ENCODE measurements around the gene ABCG2.

ABCG2 gene

GRCh38 chr4:88138561-88138960 lies 19.9 kb downstream of the ABCG2 start:
- Histone ChIP-seq H3K27me3 (ENCODE audit: insufficient read depth, low read depth) (no peaks in the 10 kb centered on the region), H2AFZ (ENCODE audit: low read depth) (no peak overlapping the region), H3K27ac (no peak overlapping the region), H3K36me3 (ENCODE audit: insufficient read depth) (no peaks in the 10 kb centered on the region), H3K4me1 (ENCODE audit: low read depth, poor library complexity, severe bottlenecking) (no peaks in the 10 kb centered on the region), H3K79me2 (ENCODE audit: insufficient read depth, low read depth) (no peaks in the 10 kb centered on the region), H3K4me3 (IDR thresholded peaks at IDR 0.05; ENCODE audit: insufficient read depth, low read depth, low read length) (no peak overlapping the region), H3K9ac (no peak overlapping the region), H4K20me1 (ENCODE audit: insufficient read depth) (no peaks in the 10 kb centered on the region), H3K4me2 (no peak overlapping the region)
- no peak for TF ChIP-seq CTCF (conservative IDR thresholded peaks at IDR 0.05; ENCODE audit: low read depth, low read length)

- H3K9ac ChIP-seq, result no peak overlapping the region
- H3K27ac ChIP-seq, result no peak overlapping the region
- H3K4me2 ChIP-seq, result no peak overlapping the region
- H4K20me1 ChIP-seq (ENCODE audit: insufficient read depth), result no peaks in the 10 kb centered on the region
- no peaks in the 10 kb centered on the region for H3K36me3 ChIP-seq (ENCODE audit: insufficient read depth)
- no peaks in the 10 kb centered on the region for H3K4me1 ChIP-seq (ENCODE audit: low read depth, poor library complexity, severe bottlenecking)
- H3K27me3 ChIP-seq (ENCODE audit: insufficient read depth, low read depth), result no peaks in the 10 kb centered on the region
- H3K79me2 ChIP-seq (ENCODE audit: insufficient read depth, low read depth), result no peaks in the 10 kb centered on the region
- H2AFZ ChIP-seq (ENCODE audit: low read depth), result no peak overlapping the region
- no peak overlapping the region for H3K4me3 ChIP-seq (IDR thresholded peaks at IDR 0.05; ENCODE audit: insufficient read depth, low read depth, low read length)
- TF ChIP-seq CTCF (conservative IDR thresholded peaks at IDR 0.05; ENCODE audit: low read depth, low read length), result no peak
Observed at GRCh38 chr4:88137112-88137511, 21.3 kb downstream of the ABCG2 start.

DNA sequence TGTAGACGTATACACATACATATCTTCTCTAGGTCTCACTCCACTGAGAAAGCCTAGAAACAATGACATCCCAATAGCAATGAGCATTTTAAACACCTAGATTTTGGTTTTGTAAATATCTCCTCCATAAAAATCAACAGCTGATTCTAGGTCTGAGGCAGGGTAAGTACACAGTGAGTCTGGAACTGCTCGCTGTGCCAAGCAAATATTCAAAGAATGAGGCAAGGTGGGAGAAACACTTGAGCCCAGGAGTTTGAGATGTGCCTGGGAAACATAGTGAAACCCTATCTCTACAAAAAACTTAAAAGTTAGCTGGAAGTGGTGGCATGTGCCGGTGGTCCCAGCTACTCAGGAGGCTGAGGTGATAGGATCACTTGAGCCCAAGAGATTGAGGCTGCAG lies 22.2 kb downstream of the ABCG2 start:
- no peak overlapping the region for H3K9ac ChIP-seq
- H3K27me3 ChIP-seq (ENCODE audit: insufficient read depth, low read depth), result no peaks in the 10 kb centered on the region
- no peak overlapping the region for H2AFZ ChIP-seq (ENCODE audit: low read depth)
- no peak overlapping the region for H3K4me3 ChIP-seq (IDR thresholded peaks at IDR 0.05; ENCODE audit: insufficient read depth, low read depth, low read length)
- no peaks in the 10 kb centered on the region for H4K20me1 ChIP-seq (ENCODE audit: insufficient read depth)
- no peak for TF ChIP-seq CTCF (conservative IDR thresholded peaks at IDR 0.05; ENCODE audit: low read depth, low read length)
- no peaks in the 10 kb centered on the region for H3K79me2 ChIP-seq (ENCODE audit: insufficient read depth, low read depth)
- no peak overlapping the region for H3K27ac ChIP-seq
- H3K36me3 ChIP-seq (ENCODE audit: insufficient read depth), result no peaks in the 10 kb centered on the region
- H3K4me1 ChIP-seq (ENCODE audit: low read depth, poor library complexity, severe bottlenecking), result no peaks in the 10 kb centered on the region
- no peak overlapping the region for H3K4me2 ChIP-seq

GRCh38 chr4:88135356-88135663 lies 23.1 kb downstream of the ABCG2 start:
- Histone ChIP-seq H3K27ac (no peak overlapping the region), H3K79me2 (ENCODE audit: insufficient read depth, low read depth) (no peaks in the 10 kb centered on the region), H4K20me1 (ENCODE audit: insufficient read depth) (no peaks in the 10 kb centered on the region), H3K4me1 (ENCODE audit: low read depth, poor library complexity, severe bottlenecking) (no peaks in the 10 kb centered on the region), H2AFZ (ENCODE audit: low read depth) (no peak overlapping the region), H3K4me3 (IDR thresholded peaks at IDR 0.05; ENCODE audit: insufficient read depth, low read depth, low read length) (no peak overlapping the region), H3K36me3 (ENCODE audit: insufficient read depth) (no peaks in the 10 kb centered on the region), H3K27me3 (ENCODE audit: insufficient read depth, low read depth) (no peaks in the 10 kb centered on the region), H3K4me2 (no peak overlapping the region), H3K9ac (no peak overlapping the region)
- no peak for TF ChIP-seq CTCF (conservative IDR thresholded peaks at IDR 0.05; ENCODE audit: low read depth, low read length)
